GM12891 (cell line): ENCODE measurements around the gene APOBEC3H.

Source experiments
- DNase-seq: peaks from one replicate; pipeline ENCODE4 v3.0.0; 2011; ENCODE audit warnings: low spot score; ENCODE audit not compliant: insufficient read length
- FAIRE-seq: peaks from 2 replicates; lab custom pipeline; 2011; peaks lifted over from hg19 to GRCh38; lab: Jason Lieb, UNC
- PAX5 ChIP-seq: IDR thresholded peaks from 2 replicates; pipeline ENCODE4 v1.6.1; 2011; ENCODE audit warnings: low read length, moderate library complexity, mild to moderate bottlenecking; ENCODE audit not compliant: insufficient read depth, severe bottlenecking
- POLR2A ChIP-seq: IDR thresholded peaks from 2 replicates; pipeline ENCODE4 v1.6.1; 2011; ENCODE audit warnings: low read depth, low read length, control low read depth
- POLR2AphosphoS5 ChIP-seq: IDR thresholded peaks from 2 replicates; pipeline ENCODE4 v1.6.1; 2011; ENCODE audit warnings: low read depth, low read length, control low read depth
- POU2F2 ChIP-seq: IDR thresholded peaks from 2 replicates; pipeline ENCODE4 v1.6.1; 2011; ENCODE audit warnings: low read depth, mild to moderate bottlenecking, control low read depth, low read length, moderate library complexity
- SPI1 ChIP-seq: IDR thresholded peaks from 2 replicates; pipeline ENCODE4 v1.6.1; 2011; ENCODE audit warnings: low read depth, low read length, control low read depth
- TAF1 ChIP-seq: IDR thresholded peaks from 2 replicates; pipeline ENCODE4 v1.6.1; 2011; ENCODE audit warnings: low read depth, low read length, control low read depth

APOBEC3H gene

DNA sequence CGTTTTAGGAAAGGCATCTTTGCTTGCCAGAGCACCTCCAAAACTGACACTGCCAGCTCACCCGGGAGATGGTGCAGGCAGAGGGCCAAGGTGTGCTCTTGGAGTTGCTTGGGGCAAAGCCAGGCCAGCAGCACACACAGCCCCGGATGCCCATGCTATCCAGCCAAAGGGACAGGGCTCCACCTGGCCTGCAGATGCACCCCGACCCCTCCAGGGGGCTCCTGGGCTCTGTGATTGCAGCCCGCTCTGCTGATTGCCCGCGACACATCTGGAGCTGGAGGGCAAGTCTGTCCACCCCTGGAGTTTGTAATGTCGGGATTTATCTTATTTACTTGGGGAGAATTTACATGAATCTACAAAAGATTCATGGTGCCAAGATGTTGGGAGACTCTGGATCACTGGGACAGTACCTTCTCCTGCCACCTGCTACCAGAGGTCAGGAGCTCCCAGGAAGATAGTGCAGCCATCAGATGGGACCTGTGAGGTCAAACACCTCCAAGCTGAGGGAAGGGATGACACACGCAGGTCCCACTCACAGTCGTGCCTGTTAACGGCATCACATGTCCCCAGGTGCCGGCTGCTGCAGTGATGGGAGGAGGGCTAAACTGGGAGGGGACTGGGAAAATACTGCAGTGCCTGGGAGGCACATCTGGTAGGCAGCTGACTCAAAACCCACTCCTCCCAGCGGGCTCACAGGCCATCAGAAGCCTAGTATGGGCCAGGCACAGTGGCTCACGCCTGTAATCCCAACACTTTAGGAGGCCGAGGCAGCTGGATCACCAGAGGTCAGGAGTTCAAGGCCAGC, 38.2 kb downstream of the APOBEC3H start:
- no peak for TF ChIP-seq POLR2A
- peak; percentile 81 for DNase-seq
- peak; percentile 64 for FAIRE-seq

DNA sequence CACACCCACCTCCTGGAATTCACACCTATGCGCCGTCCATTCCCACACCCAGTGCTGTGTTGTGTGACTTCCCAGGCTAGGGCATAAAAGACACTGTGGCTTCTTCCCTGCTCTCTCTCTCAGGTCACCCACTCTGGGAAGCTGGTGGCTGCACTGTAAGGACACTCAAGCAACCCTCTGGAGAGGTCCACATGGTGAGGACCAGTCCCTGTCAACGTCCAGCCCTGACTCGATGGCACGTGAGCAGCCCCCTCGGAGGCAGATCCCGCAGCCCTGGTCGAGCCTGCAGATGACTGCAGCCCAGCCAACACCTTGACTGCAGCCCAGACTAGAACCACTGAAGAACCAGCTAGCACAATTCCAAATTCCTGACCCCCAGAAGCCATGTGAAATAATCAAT, 39.3 kb downstream of the APOBEC3H start:
- no peak for FAIRE-seq
- no peak for DNase-seq
- TF ChIP-seq PAX5 (no peak), POU2F2 (no peak), POLR2A (no peak), TAF1 (no peak), POLR2AphosphoS5 (no peak), SPI1 (no peak)

- FAIRE-seq, result no peak
- no peak for DNase-seq
- TF ChIP-seq POLR2A (no peak), POLR2AphosphoS5 (no peak), POU2F2 (no peak), PAX5 (no peak), SPI1 (no peak), TAF1 (no peak)
Measured at GRCh38 chr22:39138357-39138997, 41.4 kb downstream of the APOBEC3H start.

DNA sequence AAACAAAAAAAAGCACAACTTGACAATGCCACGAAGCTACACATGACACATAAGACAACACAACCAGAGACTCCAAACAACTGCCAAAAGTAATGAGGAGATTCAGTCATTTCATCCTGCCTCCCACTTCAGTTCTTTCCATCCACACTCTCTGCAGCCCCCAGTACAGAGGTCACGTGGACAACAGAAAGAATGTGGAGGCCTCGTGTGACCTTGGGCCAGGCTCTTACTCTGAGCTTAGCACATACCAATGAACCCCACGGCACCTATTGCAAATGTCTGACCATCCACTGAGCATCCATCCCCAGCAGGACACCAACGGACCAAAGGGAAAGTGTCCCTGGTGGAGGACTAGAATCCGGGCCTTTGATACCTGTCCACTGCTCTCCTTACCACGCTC, 42.9 kb downstream of the APOBEC3H start:
- DNase-seq, result no peak
- TF ChIP-seq PAX5 (no peak), POLR2AphosphoS5 (no peak), SPI1 (no peak), POLR2A (no peak), POU2F2 (no peak), TAF1 (no peak)
- no peak for FAIRE-seq

- no peak for FAIRE-seq
Measured at GRCh38 chr22:39142088-39142680, 45.1 kb downstream of the APOBEC3H start.

DNA sequence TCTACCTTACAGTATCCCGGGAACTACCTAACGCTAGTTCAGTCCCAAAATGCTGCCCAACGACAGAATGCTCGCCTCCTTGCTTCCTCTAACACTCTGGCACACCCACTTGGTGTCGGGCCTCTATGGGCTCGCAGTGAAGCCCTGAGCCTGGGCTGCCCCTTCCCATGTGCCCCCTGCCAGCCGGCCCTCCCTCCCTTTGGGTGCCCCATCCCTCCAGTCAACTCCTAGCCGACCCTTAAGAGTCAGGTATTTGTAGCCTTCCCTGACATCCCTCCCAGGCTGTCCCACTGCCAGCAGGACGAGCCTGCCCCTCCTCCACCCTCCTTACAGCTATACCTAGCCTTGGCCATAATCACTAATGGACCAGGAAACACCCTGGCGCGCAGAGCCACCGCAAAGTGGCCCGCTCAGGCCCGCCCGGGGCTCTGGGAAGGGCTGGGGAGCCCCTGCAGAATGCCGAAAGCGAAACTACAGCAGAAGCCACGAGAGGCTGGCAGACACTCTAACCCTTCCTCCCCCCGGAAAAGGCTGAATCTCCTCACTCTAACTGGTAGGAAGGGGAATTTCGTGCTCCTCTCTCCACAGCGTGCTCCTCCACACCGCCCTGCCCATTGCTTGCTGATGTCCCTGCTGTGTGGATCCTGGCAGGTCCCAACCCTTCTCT, 47.2 kb downstream of the APOBEC3H start:
- FAIRE-seq (peak; percentile 96), DNase-seq (peak; percentile 67)
- TF ChIP-seq POU2F2 (0 out of 2 replicates have a peak, but pooled peaks have one; percentile 13), TAF1 (peak; percentile 30; the same call in 1 of the 2 replicates), PAX5 (no peak), POLR2AphosphoS5 (peak; percentile 48; the same call in 1 of the 2 replicates), SPI1 (no peak)

More at GRCh38 chr22:39142088-39142680, 45.1 kb downstream of the APOBEC3H start:
- no peak for TF ChIP-seq POLR2AphosphoS5
- TF ChIP-seq POU2F2, result no peak
- TF ChIP-seq SPI1, result no peak
- TF ChIP-seq PAX5, result no peak
- no peak for TF ChIP-seq TAF1
- TF ChIP-seq POLR2A, result no peak
- DNase-seq, result no peak

DNA sequence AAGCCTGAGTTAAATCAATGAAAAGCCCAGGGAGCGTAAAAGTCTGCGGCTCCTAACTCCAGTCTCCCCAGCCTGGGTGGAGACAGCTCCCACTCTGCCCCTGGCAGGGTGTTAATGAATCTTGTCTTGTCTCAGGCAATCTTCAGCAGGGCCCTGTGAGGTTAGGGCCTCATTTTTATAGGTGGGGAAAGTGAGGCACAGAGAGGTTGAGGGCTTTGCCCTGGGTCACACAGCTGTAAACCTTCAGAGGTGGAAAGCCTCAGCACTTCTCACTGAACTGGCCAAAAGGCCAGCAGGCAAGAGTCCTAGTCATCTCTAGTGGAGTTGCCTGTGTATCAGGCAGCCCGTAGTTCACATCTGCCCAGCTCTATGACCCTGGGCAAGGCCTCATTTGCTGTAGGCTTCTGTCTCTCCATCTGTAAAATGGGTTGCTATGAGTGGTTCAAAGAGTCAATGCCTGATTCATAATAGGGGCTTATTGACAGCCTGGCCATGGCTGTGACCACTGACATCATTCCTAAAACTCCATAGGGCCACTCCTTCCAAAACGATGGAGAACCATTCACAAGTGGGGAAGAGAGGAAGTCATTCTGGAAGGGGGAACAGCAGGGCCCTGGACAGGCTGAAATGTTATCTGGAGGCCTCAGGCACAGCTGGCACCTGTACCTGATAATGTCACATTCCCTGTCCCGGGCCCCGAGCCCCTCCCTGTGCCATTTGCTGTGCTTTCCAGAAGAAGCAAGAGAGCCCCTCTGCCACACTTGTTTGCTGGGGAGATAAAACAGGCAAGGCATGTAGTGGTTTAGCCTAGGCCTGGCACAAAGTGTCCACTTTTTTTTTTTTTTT, 49.4 kb downstream of the APOBEC3H start:
- DNase-seq, result no peak
- TF ChIP-seq POLR2AphosphoS5, result no peak
- TF ChIP-seq POU2F2, result no peak
- no peak for TF ChIP-seq TAF1
- TF ChIP-seq POLR2A, result no peak
- no peak for TF ChIP-seq PAX5
- no peak for TF ChIP-seq SPI1
- no peak for FAIRE-seq

DNA sequence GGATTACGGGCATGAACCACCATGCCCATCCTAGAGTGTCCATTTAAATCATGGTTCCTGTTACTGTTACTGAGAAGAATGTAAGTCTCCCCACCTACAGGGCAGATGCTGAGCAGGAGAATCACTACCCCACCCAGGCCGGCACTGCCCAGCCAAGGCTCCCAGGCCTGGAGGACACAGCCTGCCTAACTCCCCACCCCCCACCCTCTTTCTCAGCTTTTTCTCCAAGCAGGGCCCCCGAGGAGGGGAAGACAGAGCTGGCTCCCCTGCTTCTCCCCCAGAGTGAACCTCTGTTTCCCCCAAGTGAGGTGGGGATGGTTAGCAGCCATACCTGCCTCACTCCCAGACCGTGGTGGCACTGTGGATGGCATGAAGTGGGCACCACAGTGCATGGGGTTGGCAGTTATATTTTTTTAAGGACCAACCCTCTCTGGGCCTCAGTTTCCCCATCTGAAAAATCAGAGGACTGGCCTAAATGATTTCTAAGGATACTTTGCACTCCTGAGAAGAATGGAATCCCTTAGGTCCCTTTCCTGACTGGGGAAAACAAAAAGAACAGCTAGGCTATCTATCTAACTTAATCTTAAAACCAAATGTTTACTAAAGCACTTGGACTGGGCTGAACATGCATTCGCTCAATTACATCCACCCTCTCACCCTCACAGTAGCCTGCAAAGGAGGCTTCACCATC, 50.4 kb downstream of the APOBEC3H start:
- FAIRE-seq (no peak), DNase-seq (no peak)
- TF ChIP-seq POU2F2 (no peak), SPI1 (no peak), PAX5 (no peak), POLR2AphosphoS5 (no peak), POLR2A (no peak), TAF1 (no peak)
